IMR-90 (cell line): ENCODE data around the gene ZNF283. TPM values are rescaled to one million over a fixed set of nuclear protein-coding genes. Genes with fewer than 3 reads are reported as not detected.

Experiments
- ATAC-seq: fragments of 200-7000 bp; cut with Tn5 transposase; 2 replicates; pipeline ENCODE4 v1.9.1; 2020; ENCODE audit warnings: low read depth, mild to moderate bottlenecking, moderate library complexity
- BruUV-seq: library from RNA; stranded (reverse); fragments of 400-500 nt; replicated peaks from 2 replicates; lab custom pipeline; 2021; lab: Mats Ljungman, UMichigan
- CTCF ChIA-PET: fragments of 300-600 bp; formaldehyde crosslinking; extraction: SDS; loops from one replicate; lab custom pipeline; 2021; ENCODE audit warnings: antibody characterized with exemption; lab: Yijun Ruan, JAX
- POLR2A ChIA-PET: fragments of 300-600 bp; sonication (Branson Sonifier 250); formaldehyde crosslinking; loops from one replicate; lab custom pipeline; 2022; ENCODE audit warnings: antibody characterized with exemption; ENCODE audit not compliant: unreplicated experiment; lab: Charles Lee
- DNase-seq: peaks from one replicate; pipeline ENCODE4 v3.0.0; 2013
- H2AFZ ChIP-seq: replicated peaks from 2 replicates; pipeline ENCODE3; 2013; ENCODE audit warnings: low read length, mild to moderate bottlenecking; ENCODE audit not compliant: poor library complexity
- H2AK5ac ChIP-seq: 2 replicates; pipeline ENCODE4 v1.6.1; 2013; ENCODE audit warnings: low read depth, low read length, inconsistent platforms
- H2AK9ac ChIP-seq: replicated peaks from 2 replicates; pipeline ENCODE3; 2013; ENCODE audit warnings: mild to moderate bottlenecking, low read depth, low read length, moderate library complexity; ENCODE audit not compliant: poor library complexity
- H2BK120ac ChIP-seq: 2 replicates; pipeline ENCODE4 v1.6.1; 2013; ENCODE audit warnings: low read depth, low read length, inconsistent platforms
- H2BK15ac ChIP-seq: 3 replicates; pipeline ENCODE4 v1.6.1; 2013; ENCODE audit warnings: low read depth, low read length, inconsistent platforms
- H2BK20ac ChIP-seq: 2 replicates; pipeline ENCODE4 v1.6.1; 2013; ENCODE audit warnings: low read depth, mild to moderate bottlenecking, inconsistent platforms, low read length, moderate library complexity
- H2BK5ac ChIP-seq: 2 replicates; pipeline ENCODE4 v1.6.1; 2013; ENCODE audit warnings: mild to moderate bottlenecking, low read depth, low read length, inconsistent platforms; ENCODE audit not compliant: poor library complexity, severe bottlenecking
- H3K14ac ChIP-seq: replicated peaks from 2 replicates; pipeline ENCODE4 v1.6.1; 2013; ENCODE audit warnings: low read depth, low read length, inconsistent platforms
- H3K18ac ChIP-seq: 2 replicates; pipeline ENCODE4 v1.6.1; 2013; ENCODE audit warnings: low read depth, low read length, control low read depth
- H3K23ac ChIP-seq: 2 replicates; pipeline ENCODE4 v1.6.1; 2013; ENCODE audit warnings: low read depth, low read length, inconsistent platforms
- H3K27ac ChIP-seq: 2 replicates; pipeline ENCODE4 v1.5.1; 2013; ENCODE audit warnings: mild to moderate bottlenecking, control low read depth, low read length; ENCODE audit not compliant: insufficient read depth
- H3K27me3 ChIP-seq: 2 replicates; pipeline ENCODE4 v1.6.1; 2013; ENCODE audit warnings: low read length; ENCODE audit not compliant: control insufficient read depth, insufficient read depth
- H3K36me3 ChIP-seq: 2 replicates; pipeline ENCODE4 v1.6.1; 2013; ENCODE audit warnings: low read length, mixed read lengths; ENCODE audit not compliant: control insufficient read depth, insufficient read depth
- H3K4ac ChIP-seq: 2 replicates; pipeline ENCODE4 v1.6.1; 2013; ENCODE audit warnings: low read depth, low read length, inconsistent platforms
- H3K4me1 ChIP-seq: 2 replicates; pipeline ENCODE4 v1.6.1; 2013; ENCODE audit warnings: low read length, mixed read lengths; ENCODE audit not compliant: control insufficient read depth, insufficient read depth
- H3K4me2 ChIP-seq: 2 replicates; pipeline ENCODE4 v1.6.1; 2013; ENCODE audit warnings: low read depth, mild to moderate bottlenecking, control low read depth, low read length, moderate library complexity
- H3K4me3 ChIP-seq: 2 replicates; pipeline ENCODE4 v1.5.1; 2013; ENCODE audit warnings: low read depth, mild to moderate bottlenecking, control low read depth, low read length, moderate library complexity; ENCODE audit not compliant: insufficient read depth
- H3K56ac ChIP-seq: 2 replicates; pipeline ENCODE4 v1.6.1; 2013; ENCODE audit warnings: low read length, inconsistent platforms; ENCODE audit not compliant: insufficient read depth; ENCODE audit errors: extremely low read depth
- H3K79me1 ChIP-seq, 2 experiments: 2 replicates each; pipeline ENCODE4 v1.6.1; 2013; ENCODE audit warnings: low read length in 2 of 2, inconsistent platforms in 1 of 2, low read depth in 1 of 2
- H3K9ac ChIP-seq: 2 replicates; pipeline ENCODE4 v1.6.1; 2013; ENCODE audit warnings: low read depth, low read length, control low read depth
- H3K9me1 ChIP-seq: 2 replicates; pipeline ENCODE4 v1.6.1; 2013; ENCODE audit warnings: low read length, inconsistent platforms; ENCODE audit not compliant: insufficient read depth
- H3K9me3 ChIP-seq: 2 replicates; pipeline ENCODE4 v1.6.1; 2013; ENCODE audit warnings: low read length; ENCODE audit not compliant: control insufficient read depth, insufficient read depth
- H4K20me1 ChIP-seq: 2 replicates; pipeline ENCODE4 v1.6.1; 2013; ENCODE audit warnings: low read length, inconsistent platforms; ENCODE audit not compliant: insufficient read depth
- H4K5ac ChIP-seq: 2 replicates; pipeline ENCODE4 v1.6.1; 2013; ENCODE audit warnings: mild to moderate bottlenecking, low read depth, low read length, control low read depth
- H4K8ac ChIP-seq, 2 experiments: 2 replicates each; pipeline ENCODE4 v1.6.1; 2013; ENCODE audit warnings: low read depth in 2 of 2, low read length in 2 of 2, control low read depth in 1 of 2, inconsistent platforms in 1 of 2
- H4K91ac ChIP-seq: 2 replicates; pipeline ENCODE4 v1.6.1; 2013; ENCODE audit warnings: low read depth, low read length, inconsistent platforms; ENCODE audit not compliant: insufficient read depth
- BHLHE40 ChIP-seq: fragments of 150-350 bp; IDR thresholded peaks from 2 replicates; pipeline ENCODE4 v1.6.1; 2016; ENCODE audit warnings: mild to moderate bottlenecking, low read depth, low read length
- CHD1 ChIP-seq: IDR thresholded peaks from 2 replicates; pipeline ENCODE4 v1.6.1; 2012; ENCODE audit warnings: low read depth, low read length, improper control_type of control experiment
- ELK1 ChIP-seq: fragments of 150-350 bp; IDR thresholded peaks from 2 replicates; pipeline ENCODE4 v1.6.1; 2016; ENCODE audit warnings: low read depth, mild to moderate bottlenecking, low read length, moderate library complexity, borderline replicate concordance
- MAZ ChIP-seq: IDR thresholded peaks from 2 replicates; pipeline ENCODE4 v1.6.1; 2012; ENCODE audit warnings: low read depth, mild to moderate bottlenecking, low read length, improper control_type of control experiment, moderate library complexity, borderline replicate concordance
- NFE2L2 ChIP-seq: fragments of 150-350 bp; IDR thresholded peaks from 2 replicates; pipeline ENCODE4 v1.6.1; 2016; ENCODE audit warnings: low read depth, mild to moderate bottlenecking, low read length
- USF2 ChIP-seq: fragments of 150-350 bp; IDR thresholded peaks from 2 replicates; pipeline ENCODE4 v1.6.1; 2017; ENCODE audit warnings: mild to moderate bottlenecking, antibody characterized with exemption, low read length, low read depth
- WGBS, 2 experiments: methylation state at CpG; one replicate each; pipeline versions ENCODE4 v1.1.5 to v1.1.7; 2013; ENCODE audit warnings: missing lambda C conversion rate in 2 of 2; ENCODE audit not compliant: insufficient read length in 1 of 2; ENCODE audit errors: extremely low coverage in 2 of 2; 5-methylcytosine and 5-hydroxymethylcytosine counted together
- dilution Hi-C: fragments of 300-500 bp; cut with HindIII; formaldehyde crosslinking; loops from one replicate; pipeline ENCODE4 v1.14.3; 2018; ENCODE audit warnings: low sequenced_read_pairs; ENCODE audit not compliant: unreplicated experiment
- in situ Hi-C: fragments of 300-500 bp; cut with MboI; formaldehyde crosslinking; loops from 3 replicates; pipeline ENCODE4 v1.14.3; 2019; ENCODE audit warnings: low sequenced_read_pairs, inconsistent platforms, mixed read lengths
- intact Hi-C: fragments of 100-400 bp; cut with micrococcal nuclease; formaldehyde crosslinking; loops from 2 replicates; pipeline ENCODE4 v1.10.0; 2022
- polyA plus RNA-seq, 3 experiments: library from polyadenylated mRNA; depleted of rRNA; stranded (reverse); fragments of >200 nt; gene quantifications; 2 replicates each; pipeline ENCODE4 v1.2.3, GENCODE V29; 2012; ENCODE audit warnings: low replicate concordance in 1 of 3
- total RNA-seq: library from RNA; depleted of rRNA; stranded (reverse); fragments of >200 nt; gene quantifications from 2 replicates; pipeline ENCODE4 v1.2.3, GENCODE V29; 2012

ZNF283 gene
- total and polyA plus RNA-seq, 2 of the 4 experiments (the other 2 are of a cell fraction) = 2.1 to 5.0 TPM

- BruUV-seq = no TSS peak
- peaks cover 3% of the 10 kb centered on the region for H3K9me1 ChIP-seq
- CTCF ChIA-PET = no interaction called here
These were observed 40.5 kb upstream of the ZNF283 start for GRCh38 chr19:43786665-43787064.

More at GRCh38 chr19:43786665-43787064, 40.5 kb upstream of the ZNF283 start:
- Histone ChIP-seq H2BK5ac (no peak overlapping the region), H2BK120ac (no peak overlapping the region), H2BK20ac (no peak overlapping the region), H3K9me3 (no peaks in the 10 kb centered on the region), H3K79me1 (no peaks in the 10 kb centered on the region), H3K27ac (no peak overlapping the region), H4K8ac (no peak overlapping the region), H3K23ac (no peak overlapping the region), H2AK5ac (no peak overlapping the region), H3K4me2 (no peak overlapping the region), H4K5ac (no peak overlapping the region), H4K20me1 (no peaks in the 10 kb centered on the region), H3K4me3 (no peak overlapping the region), H3K9ac (no peak overlapping the region), H2AFZ (no peak overlapping the region), H4K91ac (no peak overlapping the region), H2BK15ac (no peak overlapping the region), H2AK9ac (no peak overlapping the region), H3K36me3 (no peaks in the 10 kb centered on the region), H3K14ac (no peak overlapping the region), H3K27me3 (peaks cover 3% of the 10 kb centered on the region), H3K4me1 (peaks cover 8% of the 10 kb centered on the region), H3K56ac (no peak overlapping the region), H3K4ac (no peak overlapping the region), H3K18ac (no peak overlapping the region)
- WGBS, 2 experiments = no CpG with 5 or more reads among the region's 1 CpG
- in situ Hi-C loops = no loop called here
- intact Hi-C loops = no loop called here
- dilution Hi-C loops = no loop called here
- POLR2A ChIA-PET = no interaction called here
- DNase-seq (no peak), ATAC-seq (no peak)
- TF ChIP-seq CHD1 (no peak), MAZ (no peak), USF2 (no peak), NFE2L2 (no peak), ELK1 (no peak), BHLHE40 (no peak)
